Lung (tissue), 12 donors: ENCODE data around the gene LTBP1. TPM values are rescaled to one million over a fixed set of nuclear protein-coding genes. Genes with fewer than 3 reads are reported as not detected.

Experiments
- ATAC-seq: fragments of 200-7000 bp; cut with Tn5 transposase; one replicate; pipeline ENCODE4 v1.9.1; 2020; ENCODE audit warnings: moderate number of reproducible peaks; ENCODE audit not compliant: insufficient read depth, low FRiP score
- DNase-seq, 3 donors: peaks; one replicate each; pipeline ENCODE4 v3.0.0-alpha.2; 2013 to 2017
- H3K27ac ChIP-seq, 2 donors: one replicate each; pipeline ENCODE4 v1.5.1; 2013; ENCODE audit warnings: mild to moderate bottlenecking in 2 of 2, moderate library complexity in 2 of 2, control low read depth in 1 of 2, inconsistent platforms in 1 of 2, low read depth in 1 of 2, low read length in 1 of 2
- H3K27me3 ChIP-seq, 3 donors: one replicate each; pipeline ENCODE4 v1.5.1; 2013; ENCODE audit warnings: low read length in 2 of 3; ENCODE audit not compliant: control insufficient read depth in 3 of 3, insufficient read depth in 3 of 3
- H3K36me3 ChIP-seq, 4 donors: one replicate each; pipeline ENCODE4 v1.5.1; 2013; ENCODE audit warnings: low read length in 4 of 4, mild to moderate bottlenecking in 1 of 4, moderate library complexity in 1 of 4; ENCODE audit not compliant: control insufficient read depth in 4 of 4, insufficient read depth in 4 of 4
- H3K4me1 ChIP-seq, 5 donors: one replicate each; pipeline ENCODE4 v1.5.1; 2013; ENCODE audit warnings: low read length in 5 of 5, mild to moderate bottlenecking in 2 of 5, moderate library complexity in 1 of 5; ENCODE audit not compliant: control insufficient read depth in 5 of 5, insufficient read depth in 5 of 5
- H3K4me3 ChIP-seq: one replicate; pipeline ENCODE4 v1.5.1; 2013; ENCODE audit warnings: mild to moderate bottlenecking, control low read depth, moderate library complexity
- H3K9ac ChIP-seq, 2 donors: one replicate each; pipeline ENCODE4 v1.5.1; 2013; ENCODE audit warnings: low read length in 2 of 2, control low read depth in 1 of 2; ENCODE audit not compliant: insufficient read depth in 1 of 2
- H3K9me3 ChIP-seq, 4 donors: one replicate each; pipeline ENCODE4 v1.5.1; 2013; ENCODE audit warnings: low read length in 3 of 4, mild to moderate bottlenecking in 1 of 4, moderate library complexity in 1 of 4; ENCODE audit not compliant: control insufficient read depth in 4 of 4, insufficient read depth in 3 of 4
- WGBS, 2 donors: extraction: QIAGEN DNeasy Blood & Tissue Kit; methylation state at CpG; one replicate each; pipeline ENCODE4 v1.1.7; 2013; 5-methylcytosine and 5-hydroxymethylcytosine counted together
- polyA plus RNA-seq, 2 donors: library from polyadenylated mRNA; stranded (reverse); fragments of 200-250 nt; gene quantifications; one replicate each; pipeline ENCODE4 v1.2.1, GENCODE V29; 2013
- total RNA-seq, 2 donors: library from RNA; depleted of rRNA in 1 of 2; stranded (reverse); fragments of >200 nt in 1 of 2; gene quantifications; one replicate each; pipeline ENCODE4 v1.2.1, GENCODE V29; 2014 to 2021
- TF ChIP-seq, protein P1 (sequence below): IDR thresholded peaks from 2 replicates; pipeline ENCODE4 v1.5.1; 2012; ENCODE audit warnings: mild to moderate bottlenecking; ENCODE audit errors: control extremely low read depth, extremely low read depth
- donor health status: control.
- donor health status: control.
- donor health status: Bipolar disorder and iron deficiency.
- donor health status: healthy.
- donor health status: DM: yes; HTN: yes; CAD: no.

The LTBP1 gene
- total and polyA plus RNA-seq, 4 donors: 8.8 to 57.4 (median 28.6) TPM

- Histone ChIP-seq H3K9me3 (no peaks in the 10 kb centered on the region), H3K27ac (no peak overlapping the region), H3K4me1 (peaks cover 0 to 5% (median 0%) of the 10 kb centered on the region in 5 donors), H3K4me3 (no peak overlapping the region), H3K9ac (no peak overlapping the region), H3K27me3 (no peaks in the 10 kb centered on the region), H3K36me3 (no peaks in the 10 kb centered on the region)
- DNase-seq (no peak), ATAC-seq (no peak)
- WGBS, 2 donors: 61 to 65% methylated on average over 5 of the region's 5 CpGs
- TF ChIP-seq, protein P1, sequence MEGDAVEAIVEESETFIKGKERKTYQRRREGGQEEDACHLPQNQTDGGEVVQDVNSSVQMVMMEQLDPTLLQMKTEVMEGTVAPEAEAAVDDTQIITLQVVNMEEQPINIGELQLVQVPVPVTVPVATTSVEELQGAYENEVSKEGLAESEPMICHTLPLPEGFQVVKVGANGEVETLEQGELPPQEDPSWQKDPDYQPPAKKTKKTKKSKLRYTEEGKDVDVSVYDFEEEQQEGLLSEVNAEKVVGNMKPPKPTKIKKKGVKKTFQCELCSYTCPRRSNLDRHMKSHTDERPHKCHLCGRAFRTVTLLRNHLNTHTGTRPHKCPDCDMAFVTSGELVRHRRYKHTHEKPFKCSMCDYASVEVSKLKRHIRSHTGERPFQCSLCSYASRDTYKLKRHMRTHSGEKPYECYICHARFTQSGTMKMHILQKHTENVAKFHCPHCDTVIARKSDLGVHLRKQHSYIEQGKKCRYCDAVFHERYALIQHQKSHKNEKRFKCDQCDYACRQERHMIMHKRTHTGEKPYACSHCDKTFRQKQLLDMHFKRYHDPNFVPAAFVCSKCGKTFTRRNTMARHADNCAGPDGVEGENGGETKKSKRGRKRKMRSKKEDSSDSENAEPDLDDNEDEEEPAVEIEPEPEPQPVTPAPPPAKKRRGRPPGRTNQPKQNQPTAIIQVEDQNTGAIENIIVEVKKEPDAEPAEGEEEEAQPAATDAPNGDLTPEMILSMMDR: no peak
Measured at GRCh38 chr2:33166287-33166881, 219.6 kb downstream of the LTBP1 start.

DNA sequence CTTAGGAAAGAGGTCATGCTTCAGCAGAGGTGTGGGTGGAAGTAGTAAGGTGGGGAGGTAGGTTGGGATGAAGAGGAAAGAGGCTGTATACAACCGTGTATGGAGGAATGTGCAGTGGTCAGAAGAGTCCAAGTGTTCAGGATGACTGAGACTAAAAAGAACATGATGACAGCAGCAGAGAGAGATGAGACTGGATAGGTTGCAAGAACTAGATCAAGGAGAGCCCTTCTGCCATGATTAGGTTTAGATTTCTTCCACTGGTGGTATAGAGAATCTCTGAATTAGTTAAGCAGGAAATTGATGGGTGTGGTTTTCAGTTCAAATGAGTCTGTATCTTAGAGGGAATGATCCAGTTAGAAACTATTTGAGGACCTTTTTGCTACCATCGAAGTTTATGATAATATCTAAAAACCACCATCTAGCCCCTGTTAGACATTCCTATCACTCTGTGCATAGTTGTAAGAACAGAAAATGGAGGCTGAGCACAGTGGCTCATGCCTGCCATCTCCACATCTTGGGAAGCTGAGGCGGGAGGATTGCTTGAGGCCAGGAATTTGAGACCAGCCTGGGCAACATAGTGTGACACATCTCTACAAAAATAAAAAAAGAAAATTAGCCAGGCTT is 221.0 kb downstream of the LTBP1 start:
- no peaks in the 10 kb centered on the region for H3K9me3 ChIP-seq
- H3K36me3 ChIP-seq: no peaks in the 10 kb centered on the region
- 84 to 89% methylated on average over 3 of the region's 3 CpGs for WGBS, 2 donors
- no peak overlapping the region for H3K4me3 ChIP-seq
- no peak overlapping the region for H3K27ac ChIP-seq
- DNase-seq (no peak), ATAC-seq (no peak)
- H3K9ac ChIP-seq: no peak overlapping the region
- no peaks in the 10 kb centered on the region for H3K27me3 ChIP-seq
- H3K4me1 ChIP-seq: peaks cover 0 to 5% (median 0%) of the 10 kb centered on the region in 5 donors
- TF ChIP-seq, protein P1: no peak

DNA sequence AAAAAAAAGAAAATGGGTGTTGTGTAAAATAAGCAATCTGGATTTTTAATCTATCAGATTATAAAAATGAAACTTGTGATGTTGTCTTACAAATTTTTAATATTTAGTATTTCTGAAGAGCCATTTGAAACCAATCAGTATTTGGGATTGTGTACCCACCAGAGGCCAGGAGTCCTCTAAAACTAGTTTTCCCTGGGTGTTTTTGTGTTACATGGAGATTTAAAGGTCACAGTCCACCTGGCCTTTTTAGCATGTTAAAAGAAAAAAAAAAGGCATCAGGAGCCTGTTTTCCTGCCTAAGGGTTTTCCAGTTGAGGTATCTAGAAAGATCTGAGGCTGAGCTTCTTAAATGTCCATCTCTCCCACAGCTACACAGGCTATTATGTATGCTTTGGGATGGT is 221.7 kb downstream of the LTBP1 start:
- H3K27ac ChIP-seq: no peak overlapping the region
- H3K27me3 ChIP-seq: no peaks in the 10 kb centered on the region
- ATAC-seq (no peak), DNase-seq (no peak)
- TF ChIP-seq, protein P1: no peak
- no peak overlapping the region for H3K4me3 ChIP-seq
- H3K4me1 ChIP-seq: peaks cover 0 to 5% (median 0%) of the 10 kb centered on the region in 5 donors
- H3K36me3 ChIP-seq: no peaks in the 10 kb centered on the region
- no peaks in the 10 kb centered on the region for H3K9me3 ChIP-seq
- no peak overlapping the region for H3K9ac ChIP-seq
